MM.1S (cell line): ENCODE results near the gene IBTK.

Source experiments
- CTCF ChIP-seq: fragments of 300-600 bp; sonication (generic); IDR thresholded peaks from 2 replicates; pipeline ENCODE4 v1.5.1; 2016; ENCODE audit warnings: antibody characterized with exemption, low read length, mixed read lengths
- EZH2 ChIP-seq: fragments of 300-600 bp; sonication (generic); optimal IDR thresholded peaks from 2 replicates; pipeline ENCODE3; 2017; ENCODE audit warnings: low read depth, mild to moderate bottlenecking, antibody characterized with exemption, low read length, mixed read lengths
- EZH2phosphoT487 ChIP-seq: fragments of 300-600 bp; sonication (generic); IDR thresholded peaks from 2 replicates; pipeline ENCODE4 v1.6.1; 2018; ENCODE audit warnings: antibody characterized with exemption, low read length

GRCh38 chr6:82145926-82146452 lies 101.6 kb downstream of the IBTK start:
- TF ChIP-seq CTCF (no peak), EZH2 (no peak), EZH2phosphoT487 (no peak)
